GM23248 (cell line): ENCODE measurements around the gene RPRD1B.

Experiments
- EZH2 ChIP-seq: fragments of 200-600 bp; sonication (generic); IDR thresholded peaks from 2 replicates; pipeline ENCODE4 v1.6.1; 2018; ENCODE audit warnings: antibody characterized with exemption, mild to moderate bottlenecking; ENCODE audit not compliant: insufficient read depth, poor library complexity, severe bottlenecking
- EZH2phosphoT487 ChIP-seq: fragments of 200-600 bp; sonication (generic); IDR thresholded peaks from 2 replicates; pipeline ENCODE4 v1.6.1; 2018; ENCODE audit warnings: antibody characterized with exemption, moderate library complexity, mild to moderate bottlenecking, low read depth; ENCODE audit not compliant: insufficient read depth

DNA sequence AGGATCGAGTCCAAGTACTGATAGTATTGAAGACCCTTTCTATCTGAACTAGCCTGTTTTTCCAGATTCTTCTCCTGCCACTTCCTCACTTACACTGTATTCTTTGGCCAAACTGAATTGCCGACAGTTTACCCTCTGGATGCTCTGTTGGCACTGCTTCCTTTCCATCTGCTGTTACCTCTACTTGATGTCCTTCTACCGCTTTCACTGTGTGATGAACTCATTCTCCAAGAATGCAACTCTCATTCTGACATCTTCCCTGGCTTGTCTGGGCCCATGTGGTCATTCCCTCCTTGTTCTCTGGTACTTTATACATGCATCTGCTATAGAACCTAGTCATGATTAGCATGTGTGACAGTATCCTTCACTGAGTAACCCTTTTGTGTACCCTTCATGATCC, 16.3 kb downstream of the RPRD1B start:
- TF ChIP-seq EZH2 (no peak), EZH2phosphoT487 (no peak)
